Upper lobe of left lung (tissue), 4 donors: ENCODE measurements around the gene UBTFL1.
"Not testable (repeated sequence)": the region's sequence is repeated elsewhere in the genome, so short reads cannot be mapped to it uniquely, and the experiment has no call there.

Experiments used
- CTCF ChIP-seq, 6 experiments: fragments of 450-650 bp in 4 of 6; fragments of 200-600 bp in 2 of 6; sonication (generic) in 2 of 6; IDR thresholded peaks; one replicate each; pipeline ENCODE4 v1.5.1; 2016 to 2019; ENCODE audit warnings: antibody characterized with exemption in 6 of 6
- POLR2A ChIP-seq, 4 donors: fragments of 450-650 bp; IDR thresholded peaks; one replicate each; pipeline ENCODE4 v1.5.1; 2016 to 2017; ENCODE audit warnings: antibody characterized with exemption in 4 of 4, mild to moderate bottlenecking in 2 of 4
- POLR2AphosphoS5 ChIP-seq, 2 donors: sonication (generic); formaldehyde crosslinking; IDR thresholded peaks; one replicate each; pipeline ENCODE4 v1.5.1; 2017; ENCODE audit warnings: antibody characterized with exemption in 2 of 2

GRCh38 chr11:90051591-90052209 is 34.0 kb upstream of the UBTFL1 start:
- not testable (repeated sequence) for TF ChIP-seq CTCF, POLR2AphosphoS5, POLR2A (IDR thresholded peaks at IDR 0.05)
